ENCODE results near the gene GALNT2. TPM values are rescaled to one million over a fixed set of nuclear protein-coding genes. Genes with fewer than 3 reads are reported as not detected.
A peak's percentile ranks its signal among the peaks of the same experiment; 100 is the strongest.

GALNT2 gene
- total and polyA plus RNA-seq, 9 of the 15 experiments (the other 6 are each of a cell fraction or from before 2014, with no cell fraction given) = 1.6 to 106 (median 51.9) TPM

GRCh38 chr1:230156536-230156935, 89.5 kb downstream of the GALNT2 start (continued):
- TF ChIP-seq AFF1 (IDR thresholded peaks at IDR 0.05; ENCODE audit: low read depth in 1 of 2, partially characterized antibody in 2 of 2) (peak in 1 of 2 experiments; percentile 6), ZNF445 (CRISPR knock-in tag; IDR thresholded peaks at IDR 0.05; ENCODE audit: low read depth) (no peak), MTA2 (IDR thresholded peaks at IDR 0.05; ENCODE audit: low read depth) (no peak), ZNF764 (CRISPR knock-in tag; IDR thresholded peaks at IDR 0.05; ENCODE audit: low read depth) (no peak), MAZ (CRISPR knock-in tag; conservative IDR thresholded peaks at IDR 0.05 in 1 of 2, IDR thresholded peaks at IDR 0.05 in 1 of 2) (no peak), HOMEZ (CRISPR knock-in tag; IDR thresholded peaks at IDR 0.05) (no peak), ATF2 (CRISPR knock-in tag; IDR thresholded peaks at IDR 0.05) (no peak), E2F4 (CRISPR knock-in tag; IDR thresholded peaks at IDR 0.05; ENCODE audit: low read depth) (no peak), CLOCK (CRISPR knock-in tag; IDR thresholded peaks at IDR 0.05; ENCODE audit: borderline replicate concordance) (no peak), THRB (CRISPR knock-in tag; conservative IDR thresholded peaks at IDR 0.05) (no peak), ZBTB12 (CRISPR knock-in tag; IDR thresholded peaks at IDR 0.05) (no peak)

Data from K562 (cell line).